ENCODE results near the gene CHAD.

Gene CHAD

DNA sequence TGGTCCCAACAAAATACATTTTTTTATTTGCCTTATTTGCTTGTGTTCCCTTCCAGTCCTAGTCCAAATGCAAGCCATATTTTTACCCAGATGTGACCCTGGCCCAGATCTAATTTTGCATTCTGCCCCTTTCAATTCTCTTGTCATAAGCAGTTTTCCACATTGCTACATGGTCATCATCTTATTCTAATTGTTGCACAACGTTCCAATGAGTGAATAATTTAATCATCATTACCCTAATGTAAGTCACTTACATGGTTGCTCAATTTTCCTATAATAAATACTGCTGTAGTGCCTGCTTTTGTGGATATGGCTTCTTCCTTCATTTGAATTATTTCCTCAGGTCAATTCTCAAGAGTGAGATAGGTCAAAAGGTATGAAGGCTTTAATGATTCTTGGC lies 22.8 kb upstream of the CHAD start:
- H3K27ac ChIP-seq (ENCODE audit: low read depth, low read length): no peak overlapping the region
- no peak overlapping the region for H3K9ac ChIP-seq (ENCODE audit: low read depth, low read length)
- H3K4me1 ChIP-seq (ENCODE audit: insufficient read depth, low read length): no peaks in the 10 kb centered on the region
- 100% methylated on average over 1 of the region's 1 CpG for WGBS
- H3K9me3 ChIP-seq (ENCODE audit: insufficient read depth, low read depth, low read length): no peaks in the 10 kb centered on the region
- no peaks in the 10 kb centered on the region for H3K27me3 ChIP-seq (ENCODE audit: insufficient read depth, low read length)
- no peak overlapping the region for H3K4me3 ChIP-seq (ENCODE audit: low read length)
- no peaks in the 10 kb centered on the region for H3K36me3 ChIP-seq (ENCODE audit: insufficient read depth, low read length)

DNA sequence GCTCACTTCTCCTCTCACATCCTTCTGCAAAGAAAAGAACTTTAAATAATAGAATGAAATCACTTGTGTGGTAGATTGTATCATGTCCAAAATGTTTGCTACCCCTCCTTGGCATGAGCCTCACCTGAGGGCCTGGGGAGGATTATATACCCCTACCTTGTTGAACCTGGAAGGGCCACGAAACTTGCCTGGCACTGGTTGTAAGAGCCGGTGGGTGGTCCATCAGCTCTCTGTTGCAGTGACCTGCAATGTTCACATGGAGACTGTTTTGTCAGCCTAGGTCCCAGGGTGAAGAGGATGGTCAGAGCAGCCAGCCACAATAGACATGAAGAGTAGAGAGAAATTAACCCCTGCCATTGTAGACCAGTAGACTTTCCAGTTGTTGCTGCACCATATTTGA lies 20.2 kb upstream of the CHAD start:
- Histone ChIP-seq H3K4me1 (ENCODE audit: insufficient read depth, low read length) (no peaks in the 10 kb centered on the region), H3K4me3 (ENCODE audit: low read length) (no peak overlapping the region), H3K36me3 (ENCODE audit: insufficient read depth, low read length) (peaks cover 23% of the 10 kb centered on the region), H3K27me3 (ENCODE audit: insufficient read depth, low read length) (no peaks in the 10 kb centered on the region), H3K9ac (ENCODE audit: low read depth, low read length) (no peak overlapping the region), H3K27ac (ENCODE audit: low read depth, low read length) (no peak overlapping the region), H3K9me3 (ENCODE audit: insufficient read depth, low read depth, low read length) (no peaks in the 10 kb centered on the region)
- 95% methylated on average over 2 of the region's 2 CpGs for WGBS

DNA sequence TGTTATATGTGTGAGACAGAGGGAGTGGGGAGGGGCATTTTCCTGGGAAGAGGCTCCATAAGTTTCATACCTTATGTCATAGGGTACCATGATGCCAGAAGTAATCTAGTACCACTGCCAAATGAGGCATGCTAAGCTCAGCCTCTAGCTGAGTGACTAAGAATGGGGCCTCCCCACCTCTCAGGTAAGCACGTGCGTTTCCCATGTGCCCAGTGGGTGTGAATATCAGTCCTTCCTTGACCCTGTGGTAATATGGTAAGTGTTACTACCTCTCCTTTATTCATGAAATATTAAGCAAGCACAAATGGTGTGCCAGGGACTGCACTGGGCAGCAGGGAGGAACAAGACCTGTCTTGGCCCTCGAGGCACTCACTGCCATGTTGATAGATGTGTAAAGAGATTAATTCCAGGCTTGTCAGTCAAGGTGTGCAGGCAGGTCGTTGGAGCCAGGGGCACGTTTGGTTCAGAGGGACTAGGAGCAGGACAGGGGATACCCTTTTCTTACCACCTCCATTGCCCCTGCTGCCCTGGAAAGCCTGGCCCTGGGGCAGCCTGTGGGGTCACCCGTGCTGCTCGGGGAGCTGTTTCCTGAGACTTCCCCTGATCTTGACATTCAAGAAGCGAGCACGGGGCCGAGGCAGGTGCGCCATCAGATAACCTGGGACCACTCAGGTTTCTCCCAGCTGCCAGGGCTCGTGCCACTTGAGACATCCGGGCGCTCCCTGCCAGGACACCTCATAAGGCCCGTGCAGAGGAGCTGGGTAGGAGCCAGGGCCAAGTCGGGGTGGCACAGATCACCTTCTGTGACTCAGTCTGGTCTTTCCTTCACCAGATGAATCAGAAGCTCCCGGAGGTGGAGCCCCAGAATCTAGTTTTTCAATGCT lies 18.8 kb upstream of the CHAD start:
- H3K9ac ChIP-seq (ENCODE audit: low read depth, low read length): no peak overlapping the region
- H3K4me1 ChIP-seq (ENCODE audit: insufficient read depth, low read length): no peaks in the 10 kb centered on the region
- H3K36me3 ChIP-seq (ENCODE audit: insufficient read depth, low read length): peaks cover 31% of the 10 kb centered on the region
- H3K27ac ChIP-seq (ENCODE audit: low read depth, low read length): no peak overlapping the region
- H3K27me3 ChIP-seq (ENCODE audit: insufficient read depth, low read length): no peaks in the 10 kb centered on the region
- H3K4me3 ChIP-seq (ENCODE audit: low read length): no peak overlapping the region
- 92% methylated on average over 17 of the region's 17 CpGs for WGBS
- no peaks in the 10 kb centered on the region for H3K9me3 ChIP-seq (ENCODE audit: insufficient read depth, low read depth, low read length)

DNA sequence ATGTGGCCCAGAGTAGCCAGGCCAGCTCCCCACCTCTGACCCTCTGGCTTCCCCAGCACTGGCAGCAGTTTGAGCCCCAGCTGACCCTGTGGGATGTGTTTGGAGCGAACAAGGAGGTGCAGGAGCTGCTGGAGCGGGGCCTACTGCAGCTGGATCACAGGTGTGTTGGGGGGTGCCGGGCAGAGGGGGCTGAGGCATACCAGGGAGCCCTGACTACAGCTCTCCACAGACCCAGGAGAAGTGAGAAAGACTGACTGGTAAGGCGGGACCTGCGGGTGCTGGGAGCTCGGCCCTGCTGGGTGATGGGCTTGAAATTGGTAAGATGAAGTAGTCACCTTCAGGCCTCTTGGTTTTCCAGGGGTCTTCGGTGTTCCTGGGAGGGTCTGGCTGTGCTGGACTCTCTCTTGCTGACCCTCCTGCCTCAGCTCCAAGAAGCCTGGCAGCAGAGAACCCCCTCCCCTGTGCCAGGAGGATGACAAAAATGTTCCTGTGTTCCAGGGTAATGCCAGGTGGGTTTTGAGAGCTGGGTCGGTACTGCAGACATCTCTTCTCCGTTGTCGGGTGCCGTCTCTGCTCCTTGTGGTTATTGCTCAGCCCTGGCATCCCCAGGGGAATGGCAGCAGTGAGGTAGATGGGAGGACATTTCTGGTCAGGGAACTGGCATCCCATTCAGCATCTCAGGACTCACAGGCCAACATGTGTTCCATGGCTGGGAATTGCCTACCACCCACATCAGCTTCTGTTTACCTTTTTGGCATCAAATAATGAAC lies 15.9 kb upstream of the CHAD start:
- Histone ChIP-seq H3K27me3 (ENCODE audit: insufficient read depth, low read length) (no peaks in the 10 kb centered on the region), H3K9me3 (ENCODE audit: insufficient read depth, low read depth, low read length) (no peaks in the 10 kb centered on the region), H3K9ac (ENCODE audit: low read depth, low read length) (no peak overlapping the region), H3K27ac (ENCODE audit: low read depth, low read length) (no peak overlapping the region), H3K4me1 (ENCODE audit: insufficient read depth, low read length) (no peaks in the 10 kb centered on the region), H3K4me3 (ENCODE audit: low read length) (no peak overlapping the region), H3K36me3 (ENCODE audit: insufficient read depth, low read length) (peaks cover 34% of the 10 kb centered on the region)
- WGBS: 93% methylated on average over 11 of the region's 11 CpGs

DNA sequence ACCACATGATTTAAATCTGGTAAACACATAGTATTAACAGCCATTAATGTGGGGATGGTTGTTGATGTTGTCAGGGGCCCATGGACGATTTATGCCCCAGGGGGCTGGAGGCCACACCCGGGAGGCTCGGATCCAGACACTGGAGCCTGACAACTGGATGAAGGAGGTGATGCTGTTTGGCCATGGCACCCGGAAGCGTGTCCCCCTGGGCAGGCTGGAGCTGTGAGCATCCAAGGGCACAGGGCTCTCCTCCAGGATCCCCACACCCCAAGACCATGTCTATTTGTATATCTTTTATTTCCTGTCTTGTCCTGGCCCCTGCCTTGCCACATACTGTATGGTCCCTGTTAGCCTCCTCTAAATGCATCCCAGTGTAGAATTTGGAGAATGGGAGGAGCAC lies 14.6 kb upstream of the CHAD start:
- Histone ChIP-seq H3K4me3 (ENCODE audit: low read length) (no peak overlapping the region), H3K27ac (ENCODE audit: low read depth, low read length) (no peak overlapping the region), H3K4me1 (ENCODE audit: insufficient read depth, low read length) (no peaks in the 10 kb centered on the region), H3K9ac (ENCODE audit: low read depth, low read length) (no peak overlapping the region), H3K36me3 (ENCODE audit: insufficient read depth, low read length) (peaks cover 34% of the 10 kb centered on the region), H3K9me3 (ENCODE audit: insufficient read depth, low read depth, low read length) (no peaks in the 10 kb centered on the region), H3K27me3 (ENCODE audit: insufficient read depth, low read length) (no peaks in the 10 kb centered on the region)
- WGBS: 97% methylated on average over 5 of the region's 5 CpGs

DNA sequence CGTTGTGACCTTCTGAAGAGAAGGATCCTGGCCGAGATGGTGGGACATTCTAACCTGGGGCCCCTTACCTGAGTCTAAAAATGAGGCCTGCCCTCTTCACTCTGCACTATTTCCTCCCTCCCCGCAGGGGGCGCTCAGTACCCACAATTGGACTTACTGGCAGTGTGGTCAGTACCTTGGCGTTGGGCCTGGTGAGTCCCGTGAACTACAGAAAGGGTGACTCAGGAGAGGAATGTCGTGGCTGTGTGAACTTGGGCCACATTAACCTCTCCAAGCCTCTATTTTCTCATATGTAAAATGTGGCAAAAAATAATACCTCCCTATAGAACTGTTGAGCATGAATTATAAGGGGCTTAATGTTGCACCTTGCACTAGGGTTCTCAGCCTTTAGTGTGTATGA lies 13.8 kb upstream of the CHAD start:
- no peaks in the 10 kb centered on the region for H3K4me1 ChIP-seq (ENCODE audit: insufficient read depth, low read length)
- H3K9ac ChIP-seq (ENCODE audit: low read depth, low read length): no peak overlapping the region
- peaks cover 5% of the 10 kb centered on the region; the same call in 1 of the 2 replicates for H3K27me3 ChIP-seq (ENCODE audit: insufficient read depth, low read length)
- 31% methylated on average over 6 of the region's 7 CpGs for WGBS
- H3K36me3 ChIP-seq (ENCODE audit: insufficient read depth, low read length): peaks cover 34% of the 10 kb centered on the region
- no peak overlapping the region for H3K27ac ChIP-seq (ENCODE audit: low read depth, low read length)
- no peaks in the 10 kb centered on the region for H3K9me3 ChIP-seq (ENCODE audit: insufficient read depth, low read depth, low read length)
- no peak overlapping the region for H3K4me3 ChIP-seq (ENCODE audit: low read length)

DNA sequence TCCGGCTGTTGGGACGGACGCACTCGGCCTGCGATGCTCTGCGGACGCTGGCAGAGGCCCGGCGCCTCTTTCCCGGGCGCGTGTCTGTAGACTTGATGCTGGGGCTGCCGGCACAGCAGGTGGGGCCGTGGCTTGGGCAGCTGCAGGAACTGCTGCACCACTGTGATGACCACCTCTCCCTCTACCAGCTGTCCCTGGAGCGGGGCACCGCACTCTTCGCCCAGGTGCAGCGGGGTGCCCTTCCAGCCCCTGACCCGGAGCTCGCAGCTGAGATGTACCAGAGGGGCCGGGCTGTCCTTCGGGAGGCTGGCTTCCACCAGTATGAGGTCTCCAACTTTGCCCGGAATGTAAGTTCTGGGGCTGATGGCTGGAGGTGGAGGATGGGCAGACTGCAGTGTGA lies 13.4 kb upstream of the CHAD start:
- peaks cover 34% of the 10 kb centered on the region for H3K36me3 ChIP-seq (ENCODE audit: insufficient read depth, low read length)
- no peaks in the 10 kb centered on the region for H3K9me3 ChIP-seq (ENCODE audit: insufficient read depth, low read depth, low read length)
- peaks cover 7% of the 10 kb centered on the region; the same call in 1 of the 2 replicates for H3K27me3 ChIP-seq (ENCODE audit: insufficient read depth, low read length)
- H3K4me3 ChIP-seq (ENCODE audit: low read length): no peak overlapping the region
- H3K4me1 ChIP-seq (ENCODE audit: insufficient read depth, low read length): no peaks in the 10 kb centered on the region
- no peak overlapping the region for H3K27ac ChIP-seq (ENCODE audit: low read depth, low read length)
- no peak overlapping the region for H3K9ac ChIP-seq (ENCODE audit: low read depth, low read length)
- 95% methylated on average over 23 of the region's 23 CpGs for WGBS

DNA sequence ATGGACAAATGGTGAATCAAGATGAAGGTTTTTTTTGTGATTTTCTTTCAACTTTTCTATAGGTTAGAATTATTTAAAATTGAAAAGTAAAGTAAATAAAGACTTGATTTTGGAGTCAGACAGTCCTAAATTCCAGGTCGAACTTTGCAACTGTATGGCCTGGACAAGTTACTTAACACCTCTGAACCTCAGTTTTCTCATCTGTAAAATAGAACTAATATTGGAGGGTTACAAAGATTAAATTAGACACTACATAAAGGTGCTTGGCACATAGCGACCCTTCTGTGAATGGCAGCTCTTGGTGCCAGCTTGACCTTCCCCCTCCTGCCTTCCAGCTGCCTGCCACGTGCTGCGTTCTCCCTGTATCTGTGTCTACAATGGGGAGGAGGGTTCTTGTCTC lies 13.0 kb upstream of the CHAD start:
- H3K4me1 ChIP-seq (ENCODE audit: insufficient read depth, low read length): no peaks in the 10 kb centered on the region
- no peak overlapping the region for H3K4me3 ChIP-seq (ENCODE audit: low read length)
- no peak overlapping the region for H3K9ac ChIP-seq (ENCODE audit: low read depth, low read length)
- peaks cover 9% of the 10 kb centered on the region; the same call in 1 of the 2 replicates for H3K27me3 ChIP-seq (ENCODE audit: insufficient read depth, low read length)
- peaks cover 34% of the 10 kb centered on the region for H3K36me3 ChIP-seq (ENCODE audit: insufficient read depth, low read length)
- no peaks in the 10 kb centered on the region for H3K9me3 ChIP-seq (ENCODE audit: insufficient read depth, low read depth, low read length)
- no peak overlapping the region for H3K27ac ChIP-seq (ENCODE audit: low read depth, low read length)
- WGBS: 92% methylated on average over 4 of the region's 4 CpGs

DNA sequence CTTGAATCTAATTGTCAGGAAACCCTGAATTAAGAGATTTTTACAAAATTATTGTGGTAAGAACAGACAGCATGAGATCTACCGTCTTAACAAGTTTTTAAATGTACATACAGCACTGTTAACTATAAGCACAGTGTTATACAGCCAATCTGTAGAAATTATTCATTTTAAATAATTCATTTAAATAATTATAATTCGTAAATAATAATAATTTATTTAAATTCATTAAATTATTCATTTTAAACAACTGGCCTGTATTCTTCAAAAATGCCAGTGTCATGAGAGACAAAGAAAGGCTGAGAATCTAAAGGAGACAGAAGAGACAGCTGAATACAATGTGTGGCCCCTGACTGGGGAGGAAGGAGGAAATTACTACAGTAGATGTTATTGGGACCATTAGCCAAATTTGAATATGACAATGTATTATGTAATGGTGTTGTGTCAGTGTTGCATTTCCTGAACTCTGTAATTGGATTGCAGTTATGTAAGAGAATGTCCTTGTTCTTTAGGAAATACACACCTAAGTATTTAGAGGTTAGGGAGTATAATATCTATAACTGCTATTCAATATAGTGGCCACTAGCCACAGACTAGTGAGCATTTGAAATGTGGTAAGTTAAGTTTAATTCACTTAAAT lies 12.3 kb upstream of the CHAD start:
- Histone ChIP-seq H3K4me1 (ENCODE audit: insufficient read depth, low read length) (no peaks in the 10 kb centered on the region), H3K9ac (ENCODE audit: low read depth, low read length) (no peak overlapping the region), H3K9me3 (ENCODE audit: insufficient read depth, low read depth, low read length) (no peaks in the 10 kb centered on the region), H3K27me3 (ENCODE audit: insufficient read depth, low read length) (peaks cover 14% of the 10 kb centered on the region; the same call in 1 of the 2 replicates), H3K36me3 (ENCODE audit: insufficient read depth, low read length) (peaks cover 32% of the 10 kb centered on the region), H3K27ac (ENCODE audit: low read depth, low read length) (no peak overlapping the region), H3K4me3 (ENCODE audit: low read length) (no peak overlapping the region)
- no CpG with 5 or more reads among the region's 2 CpGs for WGBS

DNA sequence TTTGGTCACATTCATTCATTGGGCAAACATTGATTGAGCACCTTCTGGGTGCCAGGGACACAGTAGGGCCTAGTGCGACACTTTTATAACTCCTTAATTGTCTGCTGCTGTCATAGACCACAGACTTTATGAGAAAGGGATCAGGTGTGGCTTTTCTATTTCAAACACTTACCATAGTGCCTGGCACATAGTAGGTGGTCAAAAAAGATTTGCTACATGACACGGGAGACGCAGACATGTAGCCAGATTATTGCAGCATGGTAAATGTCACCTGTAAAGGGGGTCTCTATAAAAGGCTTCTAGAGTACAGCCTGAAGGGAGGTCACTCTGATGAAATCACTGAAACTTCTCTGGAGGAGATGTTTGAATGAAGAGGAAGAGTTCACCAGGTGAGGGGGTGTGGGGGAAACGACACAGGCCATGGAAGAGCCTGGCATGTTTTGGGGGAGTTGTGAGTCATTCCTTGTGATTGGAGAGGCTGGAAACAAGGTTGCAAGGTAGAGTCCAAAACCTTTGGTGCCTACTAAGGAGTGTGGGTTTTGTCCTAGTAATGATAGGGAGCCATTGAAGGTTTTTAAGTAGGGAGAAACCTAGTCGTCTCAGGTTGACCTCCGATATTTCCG lies 11.6 kb upstream of the CHAD start:
- Histone ChIP-seq H3K9me3 (ENCODE audit: insufficient read depth, low read depth, low read length) (no peaks in the 10 kb centered on the region), H3K4me1 (ENCODE audit: insufficient read depth, low read length) (no peaks in the 10 kb centered on the region), H3K36me3 (ENCODE audit: insufficient read depth, low read length) (peaks cover 25% of the 10 kb centered on the region), H3K27ac (ENCODE audit: low read depth, low read length) (no peak overlapping the region), H3K9ac (ENCODE audit: low read depth, low read length) (no peak overlapping the region), H3K4me3 (ENCODE audit: low read length) (no peak overlapping the region), H3K27me3 (ENCODE audit: insufficient read depth, low read length) (peaks cover 20% of the 10 kb centered on the region; the same call in 1 of the 2 replicates)
- WGBS: 97% methylated on average over 7 of the region's 7 CpGs

All from HUES64 (cell line).